Loucy (cell line): Measurements from ENCODE around the gene MFGE8.

Experiments
- CTCF ChIP-seq: fragments of 200-600 bp; sonication (generic); conservative IDR thresholded peaks from 2 replicates; pipeline ENCODE4 v1.5.1; 2014; ENCODE audit warnings: mild to moderate bottlenecking, antibody characterized with exemption, low read length
- EZH2phosphoT487 ChIP-seq: fragments of 200-600 bp; IDR thresholded peaks from 2 replicates; pipeline ENCODE4 v1.6.1; 2018; ENCODE audit warnings: antibody characterized with exemption, mild to moderate bottlenecking, moderate library complexity, borderline replicate concordance

GRCh38 chr15:88901508-88902220, 11.5 kb downstream of the MFGE8 start:
- TF ChIP-seq CTCF = no peak
- no peak for TF ChIP-seq EZH2phosphoT487
